ENCODE results near the gene ATP4B.

Gene ATP4B

DNA sequence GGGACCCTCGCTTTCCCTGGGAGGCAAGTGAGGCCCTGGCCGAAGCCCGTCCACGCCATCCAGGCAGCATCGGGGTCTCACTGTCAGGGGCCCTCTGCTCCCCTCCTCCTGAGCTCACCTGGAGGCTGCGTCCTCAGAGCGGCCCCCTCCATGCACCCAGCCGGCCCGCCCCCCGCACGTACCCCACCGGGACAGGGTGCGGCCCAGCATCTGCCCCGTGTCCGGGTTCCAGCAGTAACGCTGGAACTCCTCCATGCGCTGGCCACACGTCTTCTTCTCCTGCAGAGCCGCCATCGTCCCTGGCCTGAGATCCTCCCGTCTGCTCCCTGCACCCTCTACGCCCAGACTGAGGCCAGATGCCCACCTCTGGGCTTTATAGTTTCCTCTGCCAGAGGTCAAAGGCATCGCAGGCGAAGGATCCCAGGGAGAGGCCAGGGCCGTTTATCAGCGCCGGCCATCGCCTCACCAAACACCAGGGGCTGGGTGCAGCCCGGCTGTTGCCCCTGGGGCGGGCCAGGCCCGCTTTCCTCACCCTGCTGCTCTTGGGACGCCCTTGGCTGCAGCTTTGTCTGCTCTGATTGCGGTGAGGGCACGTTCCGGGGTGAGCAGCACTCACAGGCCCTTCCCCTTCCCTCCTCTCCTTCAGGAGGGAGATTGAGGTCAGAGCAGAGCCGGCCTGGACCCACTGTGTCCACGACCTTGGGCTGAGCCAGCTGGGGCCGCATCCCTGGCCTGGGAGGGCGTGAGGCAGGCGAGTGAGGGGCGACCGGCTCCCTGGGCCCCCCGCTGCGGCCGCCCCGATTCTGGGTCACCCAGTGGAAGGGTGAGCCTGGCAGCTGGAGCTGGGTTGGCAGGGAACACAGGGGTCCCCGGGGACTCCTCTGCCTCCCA lies at the start of gene ATP4B:
TSS of gene ATP4B (minus strand) at position 348 of the 891 bp plus-strand sequence. CDS start at position 294, 54 bp downstream.
- no peak for DNase-seq

DNA sequence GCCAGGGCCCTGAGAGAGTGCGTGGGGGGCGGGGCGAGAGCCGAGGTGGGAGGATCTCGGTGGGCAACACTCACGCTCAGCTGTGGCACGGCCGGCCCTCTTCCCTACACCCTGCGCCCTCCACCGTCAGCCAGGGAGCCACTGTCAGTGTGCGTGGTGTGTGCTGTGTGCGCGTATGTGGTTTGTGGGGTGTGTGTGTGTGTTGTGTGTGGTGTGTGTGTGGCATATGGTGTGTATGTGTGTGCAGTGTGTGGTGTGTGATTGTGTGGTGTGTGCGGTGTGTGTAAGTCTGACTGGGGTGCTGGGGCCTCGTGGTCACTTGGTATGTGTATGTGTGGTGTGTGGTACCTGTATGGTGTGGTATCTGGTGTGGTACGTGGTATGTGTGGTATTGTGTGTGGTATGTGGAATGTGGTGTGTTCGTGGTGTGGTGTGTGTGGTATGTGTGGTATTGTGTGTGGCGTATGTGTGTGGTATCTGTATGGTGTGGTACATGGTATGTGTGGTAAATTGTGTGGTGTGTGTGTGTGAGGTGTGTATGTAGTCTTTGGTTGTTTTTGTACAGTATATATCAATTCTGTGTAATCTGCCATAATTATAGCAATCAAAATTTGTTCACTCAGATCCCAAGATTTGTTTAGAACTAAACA lies 14.1 kb upstream of the ATP4B start:
- no peak for DNase-seq

DNA sequence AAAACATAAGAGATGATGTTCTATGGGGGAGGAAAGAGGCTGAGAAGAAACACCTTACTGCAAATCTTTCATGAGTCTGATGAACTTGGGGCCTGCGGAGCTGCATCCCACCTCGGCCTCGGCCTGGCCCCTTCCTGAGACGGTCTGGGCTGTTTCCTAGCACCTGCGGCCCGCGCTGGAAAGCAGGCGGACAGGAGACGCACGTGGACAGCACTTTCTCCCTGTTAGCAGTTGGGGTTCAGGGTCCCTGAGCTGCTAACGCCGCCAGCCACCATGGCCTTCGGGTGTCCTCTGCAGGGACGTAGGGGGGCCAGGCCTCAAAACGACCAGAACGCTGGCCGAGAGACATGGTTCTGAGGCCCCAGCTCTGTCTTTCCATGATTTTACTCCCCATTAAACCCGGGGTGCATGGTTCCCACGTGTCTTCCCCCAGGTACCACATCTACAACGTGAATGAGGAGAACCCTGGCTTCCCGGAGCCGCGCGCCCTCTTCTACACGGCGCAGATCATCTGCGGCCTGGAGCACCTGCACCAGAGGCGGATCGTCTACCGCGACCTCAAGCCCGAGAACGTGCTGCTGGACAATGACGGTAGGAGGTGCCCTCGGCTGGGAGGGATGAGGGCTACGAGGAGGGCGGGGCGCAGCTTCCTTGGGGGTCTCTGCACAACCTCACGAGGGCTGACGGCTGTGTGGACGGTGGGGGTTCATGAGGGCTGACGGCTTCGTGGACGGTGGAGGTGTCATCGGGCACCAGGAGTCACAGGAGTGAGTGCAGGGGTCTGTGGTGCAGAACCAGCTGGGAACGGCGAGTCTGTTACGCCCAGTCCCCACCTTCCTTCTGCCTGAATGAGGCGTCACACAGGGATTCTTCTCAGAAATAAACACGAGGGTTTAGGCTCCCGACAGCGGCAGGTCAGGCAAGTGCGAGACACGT lies 13.3 kb upstream of the ATP4B start:
- no peak for DNase-seq

DNA sequence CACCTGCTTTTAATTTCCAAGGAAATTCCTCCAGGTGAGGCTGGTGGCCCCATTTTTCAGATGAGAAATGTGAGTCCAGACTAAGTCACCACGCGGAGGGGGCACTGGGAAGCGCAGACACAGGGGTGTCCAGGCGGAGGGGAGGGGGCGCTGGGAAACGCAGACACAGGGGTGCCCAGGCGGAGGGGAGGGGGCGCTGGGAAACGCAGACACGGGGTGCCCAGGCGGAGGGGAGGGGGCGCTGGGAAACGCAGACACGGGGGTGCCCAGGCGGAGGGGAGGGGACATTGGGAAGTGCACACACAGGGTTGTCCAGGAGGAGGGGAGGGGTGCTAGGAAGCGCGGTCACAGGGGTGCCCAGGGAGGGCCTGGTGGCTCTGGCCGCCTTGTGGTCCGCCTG lies 12.5 kb upstream of the ATP4B start:
- no peak for DNase-seq

DNA sequence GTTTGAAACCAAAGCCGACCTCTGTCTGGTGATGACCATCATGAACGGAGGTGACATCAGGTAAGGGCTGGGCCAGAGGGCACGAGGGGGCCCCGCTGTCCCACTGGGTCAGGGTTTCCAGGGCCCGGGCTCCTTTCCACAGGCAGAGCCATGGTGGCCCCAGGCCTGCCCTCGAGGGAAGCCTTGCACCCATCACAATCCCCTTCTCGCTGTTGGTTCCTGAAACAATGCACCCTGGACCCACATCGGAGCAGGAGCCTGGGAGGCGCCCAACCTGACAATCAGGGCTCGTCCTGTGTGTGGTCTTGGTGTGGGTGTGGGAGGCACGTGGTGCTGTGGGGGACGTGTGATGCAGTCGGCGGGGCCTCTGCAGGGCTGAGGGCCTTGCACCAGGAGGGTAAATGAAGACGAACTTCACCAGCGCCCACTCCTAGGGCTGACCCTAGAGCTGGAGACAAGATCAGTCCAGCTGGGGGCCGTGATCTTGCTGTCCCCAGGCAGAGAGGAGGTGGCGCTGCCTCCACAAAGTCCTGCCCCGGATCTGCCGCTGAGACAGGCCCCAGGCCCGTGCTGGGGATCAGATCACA lies 11.8 kb upstream of the ATP4B start:
- DNase-seq, result no peak

DNA sequence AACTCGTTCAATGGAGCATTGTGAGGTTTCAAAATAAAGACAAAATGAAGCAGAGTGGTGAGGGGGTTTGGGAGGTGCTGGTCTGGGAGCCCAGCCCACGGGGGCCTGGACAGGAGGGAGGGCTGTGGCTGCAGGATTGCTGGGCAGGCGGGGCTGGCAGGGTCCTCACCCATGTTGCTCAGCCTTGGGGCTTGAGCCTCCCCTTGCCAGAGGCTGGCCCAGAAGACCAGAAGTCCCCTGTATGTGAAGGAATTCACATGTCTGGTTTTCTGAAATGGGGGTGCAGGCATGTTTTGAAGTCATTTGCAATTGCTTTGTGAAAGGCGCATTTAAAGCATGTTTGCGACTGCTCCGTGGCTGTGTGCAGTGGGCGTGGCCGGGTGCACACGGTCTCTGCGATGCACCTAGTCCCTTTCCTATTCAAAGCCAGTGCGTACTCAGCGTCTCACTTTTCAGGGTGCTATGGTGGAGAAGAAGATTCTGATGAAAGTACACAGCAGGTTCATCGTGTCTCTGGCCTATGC lies 11.3 kb upstream of the ATP4B start:
- DNase-seq, result no peak

DNA sequence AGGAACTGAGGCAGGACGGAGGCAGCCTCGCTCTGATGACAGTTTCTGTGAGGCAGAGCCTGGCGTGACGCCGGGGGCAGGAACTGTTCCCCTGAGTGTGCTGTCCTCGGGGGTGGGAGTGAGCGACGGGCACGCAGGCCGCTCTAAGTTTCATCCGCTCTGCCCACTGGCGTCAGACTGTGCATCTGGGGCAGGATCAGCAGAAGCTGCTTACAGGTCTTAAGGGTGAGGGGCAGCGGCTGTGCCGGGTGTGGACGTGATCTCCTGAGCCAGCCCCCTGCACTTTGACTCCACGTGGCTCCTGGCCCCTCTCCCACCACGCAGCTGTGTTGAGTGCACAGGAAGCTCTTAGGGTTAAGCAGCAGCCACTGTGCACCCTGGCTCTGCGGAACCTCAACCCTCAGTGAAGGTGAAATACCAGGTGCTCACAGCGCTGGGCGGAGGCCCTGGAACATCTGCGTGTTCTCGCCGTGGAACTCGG lies 10.5 kb upstream of the ATP4B start:
- DNase-seq, result no peak

DNA sequence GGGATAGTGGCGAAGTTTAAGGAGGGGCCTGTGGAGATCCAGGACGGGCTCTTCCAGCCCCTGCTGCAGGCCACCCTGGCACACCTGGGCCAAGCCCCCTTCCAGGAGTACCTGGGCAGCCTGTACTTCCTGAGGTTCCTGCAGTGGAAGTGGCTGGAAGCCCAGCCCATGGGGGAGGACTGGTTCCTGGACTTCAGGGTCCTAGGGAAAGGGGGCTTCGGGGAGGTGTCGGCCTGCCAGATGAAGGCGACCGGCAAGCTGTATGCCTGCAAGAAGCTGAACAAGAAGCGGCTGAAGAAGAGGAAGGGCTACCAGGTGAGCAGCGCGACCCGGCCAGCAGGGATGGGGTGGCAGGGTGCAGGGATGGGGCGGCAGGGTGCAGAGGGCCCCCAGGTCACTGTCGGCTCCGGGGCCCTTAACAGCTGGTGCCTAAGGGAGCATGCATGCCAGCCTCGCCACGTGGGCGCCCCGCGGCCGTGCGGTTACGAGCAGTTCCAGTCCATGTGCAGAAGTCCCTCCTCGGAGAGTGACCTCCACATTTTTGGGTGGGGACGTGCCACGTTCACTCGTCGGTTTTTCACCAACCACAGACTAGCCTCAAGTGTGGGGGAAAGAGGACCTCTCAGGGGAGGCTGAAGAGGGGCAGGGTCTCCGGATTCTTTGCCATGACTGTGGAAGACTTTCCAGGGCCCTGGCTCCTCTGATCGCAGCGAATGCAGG lies 9.9 kb upstream of the ATP4B start:
- DNase-seq, result no peak

DNA sequence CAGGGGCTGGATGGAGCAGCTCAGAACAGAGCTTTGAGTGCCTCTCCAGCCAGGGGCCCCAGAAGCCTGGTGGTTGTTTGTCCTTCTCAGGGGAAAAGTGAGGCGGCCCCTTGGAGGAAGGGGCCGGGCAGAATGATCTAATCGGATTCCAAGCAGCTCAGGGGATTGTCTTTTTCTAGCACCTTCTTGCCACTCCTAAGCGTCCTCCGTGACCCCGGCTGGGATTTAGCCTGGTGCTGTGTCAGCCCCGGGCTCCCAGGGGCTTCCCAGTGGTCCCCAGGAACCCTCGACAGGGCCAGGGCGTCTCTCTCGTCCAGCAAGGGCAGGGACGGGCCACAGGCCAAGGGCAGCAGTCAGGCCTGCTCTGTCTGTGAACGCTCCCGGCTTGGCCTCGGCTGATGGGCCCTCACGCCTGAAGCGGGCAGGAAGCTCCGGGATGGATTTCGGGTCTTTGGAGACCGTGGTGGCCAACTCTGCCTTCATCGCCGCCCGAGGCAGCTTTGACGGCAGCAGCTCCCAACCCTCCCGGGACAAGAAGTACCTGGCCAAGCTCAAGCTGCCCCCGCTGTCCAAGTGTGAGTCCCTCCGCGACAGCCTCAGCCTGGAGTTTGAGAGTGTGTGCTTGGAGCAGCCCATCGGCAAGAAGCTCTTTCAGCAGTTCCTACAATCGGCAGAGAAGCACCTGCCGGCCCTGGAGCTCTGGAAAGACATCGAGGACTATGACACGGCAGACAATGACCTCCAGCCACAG lies 9.1 kb upstream of the ATP4B start, which contains the start of gene GRK1:
TSS of gene GRK1 (plus strand) at position 269 of the 751 bp plus-strand sequence. CDS start at position 437, 168 bp downstream.
- DNase-seq, result no peak

DNA sequence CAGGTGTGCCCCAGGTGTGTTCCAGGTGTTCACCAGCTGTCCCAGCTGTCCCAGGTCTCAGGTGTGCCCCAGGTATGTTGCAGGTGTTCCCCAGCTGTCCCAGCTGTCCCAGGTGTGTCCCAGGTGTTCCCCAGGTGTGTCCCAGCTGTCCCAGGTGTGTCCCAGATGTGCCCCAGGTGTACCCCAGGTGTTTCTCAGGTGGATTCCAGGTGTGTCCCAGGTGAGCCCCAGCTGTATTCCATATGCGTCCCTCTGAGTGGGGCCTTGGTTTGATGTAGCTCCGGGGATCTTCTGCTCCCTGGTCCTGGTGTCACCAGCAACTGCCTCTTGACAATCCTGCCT lies 8.3 kb upstream of the ATP4B start:
- DNase-seq, result no peak

DNA sequence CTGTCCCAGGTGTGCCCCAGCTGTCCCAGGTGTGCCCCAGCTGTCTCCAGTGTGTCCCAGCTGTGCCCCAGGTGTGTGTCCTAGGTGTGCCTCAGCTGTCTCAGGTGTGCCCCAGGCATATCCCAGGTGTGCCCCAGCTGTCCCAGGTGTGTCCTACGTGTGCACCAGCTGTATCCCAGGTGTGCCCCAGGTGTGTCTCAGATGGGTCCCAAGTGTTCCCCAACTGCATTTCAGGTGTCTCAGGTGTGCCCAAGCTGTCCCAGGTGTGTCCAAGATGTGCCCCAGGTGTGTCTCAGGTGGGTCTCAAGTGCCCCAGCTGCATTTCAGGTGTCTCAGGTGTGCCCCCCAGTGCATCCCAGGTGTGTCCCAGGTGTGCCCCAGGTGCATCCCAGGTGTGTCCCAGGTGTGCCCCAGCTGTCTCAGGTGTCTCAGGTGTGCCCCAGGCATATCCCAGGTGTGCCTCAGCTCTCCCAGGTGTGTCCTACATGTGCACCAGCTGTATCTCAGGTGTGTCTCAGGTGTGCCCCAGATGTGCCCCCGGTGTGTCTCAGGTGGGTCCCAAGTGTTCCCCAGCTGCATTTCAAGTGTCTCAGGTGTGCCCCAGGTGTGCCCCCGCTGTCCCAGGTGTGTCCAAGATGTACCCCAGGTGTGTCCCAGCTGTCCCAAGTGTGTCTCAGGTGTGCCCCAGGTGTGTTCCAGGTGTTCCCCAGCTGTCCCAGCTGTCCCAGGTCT lies 7.8 kb upstream of the ATP4B start:
- DNase-seq, result no peak

DNA sequence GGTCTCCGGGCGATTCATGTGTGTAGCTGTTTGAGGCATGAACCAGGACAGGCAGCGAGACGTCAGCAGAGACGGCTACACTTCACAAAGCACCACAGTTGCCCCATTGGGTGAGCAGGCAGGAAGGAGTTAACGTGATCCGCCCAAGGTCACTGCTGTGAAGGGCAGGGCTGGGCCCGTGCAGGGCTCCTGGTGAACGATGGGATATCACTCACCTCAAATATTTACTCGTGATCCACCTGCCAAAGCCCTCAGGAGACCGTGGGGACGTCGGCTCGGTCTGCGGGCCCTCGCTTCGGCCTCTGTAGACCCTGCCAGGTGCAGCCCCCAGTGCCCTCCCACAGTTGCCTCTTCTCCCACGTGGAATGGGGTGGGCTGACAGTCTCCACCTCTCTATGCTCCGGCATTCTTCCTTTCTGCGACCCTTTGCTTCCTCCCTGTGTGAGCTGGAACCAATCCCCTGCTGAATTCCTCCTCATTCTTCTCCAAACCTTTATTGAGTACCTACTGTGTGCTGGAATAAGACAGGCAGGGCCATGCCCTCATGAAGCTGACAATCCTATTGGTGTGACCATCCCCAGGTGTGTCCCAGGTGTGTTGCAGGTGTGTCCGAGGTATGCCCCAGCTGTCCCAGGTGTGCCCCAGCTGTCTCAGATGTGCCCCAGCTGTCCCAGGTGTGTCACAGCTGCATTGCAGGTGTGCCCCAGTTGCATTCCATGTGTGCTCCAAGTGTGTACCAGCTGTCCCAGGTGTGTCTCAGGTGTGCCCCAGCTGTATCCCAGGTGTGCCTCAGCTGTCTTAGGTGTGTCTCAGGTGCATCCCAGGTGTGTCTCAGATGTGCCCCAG lies 7.0 kb upstream of the ATP4B start:
- no peak for DNase-seq

DNA sequence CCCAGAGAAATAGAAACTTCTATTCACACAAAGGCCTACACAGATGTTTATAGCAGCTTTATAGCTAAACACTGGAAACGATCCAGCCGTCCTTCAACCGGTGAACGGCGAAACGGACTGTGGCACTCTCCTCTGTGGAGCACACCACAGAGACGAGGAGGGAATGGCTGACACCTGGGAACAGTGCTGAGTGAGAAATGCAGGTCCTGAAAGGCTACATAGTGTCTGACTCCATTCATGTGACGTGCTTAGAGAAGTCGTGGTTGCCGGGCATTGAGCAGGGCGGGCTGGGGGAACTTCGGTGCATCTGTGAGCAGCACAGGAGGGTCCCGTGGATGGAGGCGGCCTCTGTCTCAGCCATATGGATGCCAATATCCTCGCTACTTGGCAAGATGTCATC lies 5.9 kb upstream of the ATP4B start:
- no peak for DNase-seq

DNA sequence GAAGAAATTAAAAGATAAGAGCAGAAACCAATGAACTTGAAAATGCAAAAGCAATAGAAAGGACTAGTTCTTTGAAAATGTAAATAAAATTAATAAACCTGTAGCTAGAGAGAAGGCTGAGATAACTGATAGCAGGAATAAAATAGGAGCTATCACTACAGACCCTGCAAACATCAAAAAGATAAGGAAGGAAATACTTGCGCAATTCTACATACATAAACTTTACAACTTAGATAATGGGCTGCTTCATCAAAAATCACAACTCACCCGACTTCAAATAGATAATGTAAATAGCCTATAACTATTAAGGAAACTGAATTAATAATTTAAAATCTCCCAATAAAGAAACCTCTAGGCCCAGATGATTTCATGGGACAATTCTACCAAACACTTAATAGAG lies 3.5 kb upstream of the ATP4B start:
- no peak for DNase-seq

DNA sequence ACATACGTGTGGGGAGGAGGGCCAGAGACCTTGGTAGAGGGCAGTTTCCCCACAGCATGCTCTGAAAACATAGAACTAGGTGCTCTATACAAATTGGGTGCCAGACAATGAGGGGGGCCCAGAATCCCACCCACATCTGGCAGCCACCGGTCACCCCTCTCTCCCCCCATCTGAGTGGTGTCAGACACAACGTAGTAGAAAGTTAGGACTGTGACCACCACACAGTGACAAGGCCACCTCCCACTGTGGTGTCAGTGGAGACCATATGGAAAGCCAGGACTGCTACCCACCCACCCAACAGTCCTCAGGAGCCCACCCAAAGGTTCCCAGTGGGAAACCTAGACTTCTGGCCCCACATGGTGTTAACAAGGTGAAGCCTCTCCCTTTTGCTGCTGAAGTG lies 2.1 kb upstream of the ATP4B start:
- DNase-seq, result no peak

DNA sequence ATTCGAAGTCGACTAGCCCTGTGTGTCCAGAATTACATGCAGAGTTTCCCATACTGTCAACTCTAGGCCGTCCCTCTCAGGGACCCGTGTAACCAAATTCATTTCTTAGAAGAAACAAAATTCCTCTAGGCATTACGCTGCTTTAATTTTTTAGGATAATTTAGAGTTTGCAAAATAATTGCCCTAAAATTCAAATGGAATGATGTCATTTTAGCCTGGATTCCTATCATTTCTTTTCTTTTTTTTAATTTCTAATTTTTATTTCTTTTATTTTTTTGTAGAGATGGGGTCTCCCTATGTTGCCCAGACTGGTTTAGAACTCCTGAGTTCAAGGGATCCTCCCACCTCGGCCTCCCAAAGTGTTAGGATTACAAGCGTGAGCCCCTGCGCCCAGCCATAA lies 1.3 kb upstream of the ATP4B start:
- no peak for DNase-seq

DNA sequence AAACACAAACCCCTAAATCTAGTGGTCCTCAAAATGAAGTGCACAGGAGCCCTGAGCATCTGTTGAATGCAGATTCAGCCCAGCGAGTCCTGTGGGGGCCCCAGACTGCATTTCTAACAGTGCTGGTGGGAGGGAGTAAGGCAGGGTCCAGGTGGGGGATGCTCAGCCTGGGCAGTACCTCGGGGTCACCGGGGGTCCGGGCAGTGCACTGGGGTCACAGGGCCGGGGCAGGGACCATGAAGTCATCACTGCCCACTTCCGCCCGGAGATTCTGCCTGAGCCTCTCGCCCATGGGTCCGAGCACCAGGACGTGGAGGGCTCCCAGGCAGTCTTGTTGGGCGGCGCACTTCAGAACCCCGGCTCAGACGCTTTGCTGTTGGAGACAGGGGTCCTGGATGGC lies 838 bp upstream of the ATP4B start:
- no peak for DNase-seq

DNA sequence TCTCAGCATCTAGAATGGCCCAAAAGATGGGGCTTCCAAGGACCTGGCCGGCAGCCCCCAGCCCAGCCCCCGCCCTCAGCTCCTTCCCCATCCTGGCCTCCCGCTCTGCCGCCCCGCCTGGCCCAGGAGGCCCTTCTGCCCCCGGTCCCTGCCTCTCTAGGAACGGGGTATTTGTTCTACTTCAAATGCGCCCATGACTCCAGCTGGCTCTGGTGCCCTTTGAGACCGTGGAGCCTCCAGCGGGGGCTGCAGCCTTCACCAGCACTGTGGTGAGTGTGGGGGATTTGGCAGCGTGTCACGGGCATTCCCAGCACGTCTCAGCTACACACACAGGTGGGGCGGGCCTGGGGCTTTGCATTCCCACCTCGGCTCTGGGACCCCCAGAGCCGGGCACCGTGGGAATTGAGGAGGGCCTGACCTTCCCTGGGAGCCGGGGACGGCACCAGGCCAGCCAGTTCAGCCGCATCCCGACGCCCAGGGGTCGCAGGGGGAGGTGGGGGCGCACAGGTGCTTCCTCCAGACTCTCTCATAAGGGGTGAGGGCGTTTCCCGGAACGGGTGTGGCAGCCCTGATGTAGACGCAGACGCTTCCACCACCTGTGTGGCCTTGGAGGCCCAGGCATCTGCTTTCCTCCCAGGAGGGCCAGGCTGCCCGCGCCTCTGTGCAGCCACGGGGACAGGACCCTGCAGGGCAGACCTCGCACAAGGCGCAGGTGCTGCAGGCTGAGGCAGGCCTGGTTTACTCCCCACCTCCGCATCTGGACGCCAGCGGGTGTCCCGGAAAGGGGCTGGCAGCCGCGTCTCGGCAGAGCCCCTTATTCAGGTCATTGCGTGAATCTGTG lies 947 bp downstream of the ATP4B start:
- DNase-seq, result no peak
